Upper lobe of left lung (tissue), 4 donors: ENCODE measurements around the gene NOS1.

Source experiments
- EP300 ChIP-seq, 4 donors: sonication (generic); formaldehyde crosslinking; IDR thresholded peaks; one replicate each; pipeline ENCODE4 v1.5.1; 2017; ENCODE audit warnings: antibody characterized with exemption in 4 of 4, control low read depth in 2 of 4
- TF ChIP-seq, protein P1 (sequence below), 6 experiments: fragments of 450-650 bp in 4 of 6; fragments of 200-600 bp in 2 of 6; sonication (generic) in 2 of 6; IDR thresholded peaks; one replicate each; pipeline ENCODE4 v1.5.1; 2016 to 2019; ENCODE audit warnings: antibody characterized with exemption in 6 of 6

GRCh38 chr12:117347588-117347987 lies 13.8 kb downstream of the NOS1 start:
- no peak for TF ChIP-seq EP300 (IDR thresholded peaks at IDR 0.05)
- TF ChIP-seq, protein P1, sequence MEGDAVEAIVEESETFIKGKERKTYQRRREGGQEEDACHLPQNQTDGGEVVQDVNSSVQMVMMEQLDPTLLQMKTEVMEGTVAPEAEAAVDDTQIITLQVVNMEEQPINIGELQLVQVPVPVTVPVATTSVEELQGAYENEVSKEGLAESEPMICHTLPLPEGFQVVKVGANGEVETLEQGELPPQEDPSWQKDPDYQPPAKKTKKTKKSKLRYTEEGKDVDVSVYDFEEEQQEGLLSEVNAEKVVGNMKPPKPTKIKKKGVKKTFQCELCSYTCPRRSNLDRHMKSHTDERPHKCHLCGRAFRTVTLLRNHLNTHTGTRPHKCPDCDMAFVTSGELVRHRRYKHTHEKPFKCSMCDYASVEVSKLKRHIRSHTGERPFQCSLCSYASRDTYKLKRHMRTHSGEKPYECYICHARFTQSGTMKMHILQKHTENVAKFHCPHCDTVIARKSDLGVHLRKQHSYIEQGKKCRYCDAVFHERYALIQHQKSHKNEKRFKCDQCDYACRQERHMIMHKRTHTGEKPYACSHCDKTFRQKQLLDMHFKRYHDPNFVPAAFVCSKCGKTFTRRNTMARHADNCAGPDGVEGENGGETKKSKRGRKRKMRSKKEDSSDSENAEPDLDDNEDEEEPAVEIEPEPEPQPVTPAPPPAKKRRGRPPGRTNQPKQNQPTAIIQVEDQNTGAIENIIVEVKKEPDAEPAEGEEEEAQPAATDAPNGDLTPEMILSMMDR (IDR thresholded peaks at IDR 0.05) = no peak
